ENCODE measurements around the gene PPIL3.
"Not testable (repeated sequence)": the region's sequence is repeated elsewhere in the genome, so short reads cannot be mapped to it uniquely, and the experiment has no call there.

The PPIL3 gene

GRCh38 chr2:200901459-200902072, 12.7 kb upstream of the PPIL3 start:
- H3K27me3 ChIP-seq (ENCODE audit: low read depth, low read length), result no peaks in the 10 kb centered on the region
- no peak overlapping the region for H3K27ac ChIP-seq (ENCODE audit: low read length)
- no peak overlapping the region for H3K4me2 ChIP-seq (ENCODE audit: low read length)
- H2AFZ ChIP-seq (ENCODE audit: low read depth, low read length), result no peak overlapping the region
- TF ChIP-seq EZH2phosphoT487 (IDR thresholded peaks at IDR 0.05; ENCODE audit: low read depth) (no peak), CTCF (IDR thresholded peaks at IDR 0.05; ENCODE audit: low read depth, low read length) (peak; percentile 86)
- H3K9me3 ChIP-seq (ENCODE audit: insufficient read depth, low read length), result no peaks in the 10 kb centered on the region
- no peaks in the 10 kb centered on the region for H3K79me2 ChIP-seq (ENCODE audit: low read length)
- H3K9ac ChIP-seq (ENCODE audit: low read length), result no peak overlapping the region
- H3K4me3 ChIP-seq (ENCODE audit: low read length), result no peak overlapping the region
- peaks cover 63% of the 10 kb centered on the region for H3K36me3 ChIP-seq (replicated peaks; ENCODE audit: low read depth, low read length)
- H4K20me1 ChIP-seq (ENCODE audit: insufficient read depth, low read length), result no peaks in the 10 kb centered on the region
- H3K4me1 ChIP-seq (ENCODE audit: low read length), result no peaks in the 10 kb centered on the region

GRCh38 chr2:200899482-200899881, 10.6 kb upstream of the PPIL3 start:
- Histone ChIP-seq H2AFZ (ENCODE audit: low read depth, low read length) (no peak overlapping the region), H3K9ac (ENCODE audit: low read length) (no peak overlapping the region), H3K4me2 (ENCODE audit: low read length) (no peak overlapping the region), H4K20me1 (ENCODE audit: insufficient read depth, low read length) (no peaks in the 10 kb centered on the region), H3K4me1 (ENCODE audit: low read length) (no peaks in the 10 kb centered on the region), H3K9me3 (ENCODE audit: insufficient read depth, low read length) (no peaks in the 10 kb centered on the region), H3K27me3 (ENCODE audit: low read depth, low read length) (no peaks in the 10 kb centered on the region), H3K27ac (ENCODE audit: low read length) (no peak overlapping the region), H3K36me3 (replicated peaks; ENCODE audit: low read depth, low read length) (peaks cover 75% of the 10 kb centered on the region), H3K79me2 (ENCODE audit: low read length) (no peaks in the 10 kb centered on the region), H3K4me3 (ENCODE audit: low read length) (no peak overlapping the region)
- TF ChIP-seq CTCF (IDR thresholded peaks at IDR 0.05; ENCODE audit: low read depth, low read length) (no peak), EZH2phosphoT487 (IDR thresholded peaks at IDR 0.05; ENCODE audit: low read depth) (no peak)

GRCh38 chr2:200881715-200882249, 7.1 kb downstream of the PPIL3 start:
- H3K9me3 ChIP-seq (ENCODE audit: insufficient read depth, low read length); H3K27ac ChIP-seq (ENCODE audit: low read length); H3K27me3 ChIP-seq (ENCODE audit: low read depth, low read length); H2AFZ ChIP-seq (ENCODE audit: low read depth, low read length); H3K4me1 ChIP-seq (ENCODE audit: low read length); H3K9ac ChIP-seq (ENCODE audit: low read length); H4K20me1 ChIP-seq (ENCODE audit: insufficient read depth, low read length); H3K4me2 ChIP-seq (ENCODE audit: low read length); H3K4me3 ChIP-seq (ENCODE audit: low read length); H3K79me2 ChIP-seq (ENCODE audit: low read length): not testable (repeated sequence)
- H3K36me3 ChIP-seq (replicated peaks; ENCODE audit: low read depth, low read length), result peaks cover 32% of the 10 kb centered on the region

- TF ChIP-seq CTCF (IDR thresholded peaks at IDR 0.05; ENCODE audit: low read depth, low read length) (no peak), EZH2phosphoT487 (IDR thresholded peaks at IDR 0.05; ENCODE audit: low read depth) (no peak)
- no peaks in the 10 kb centered on the region for H4K20me1 ChIP-seq (ENCODE audit: insufficient read depth, low read length)
- H3K4me1 ChIP-seq (ENCODE audit: low read length), result no peaks in the 10 kb centered on the region
- H3K79me2 ChIP-seq (ENCODE audit: low read length), result no peaks in the 10 kb centered on the region
- no peak overlapping the region for H2AFZ ChIP-seq (ENCODE audit: low read depth, low read length)
- no peaks in the 10 kb centered on the region for H3K27me3 ChIP-seq (ENCODE audit: low read depth, low read length)
- H3K9me3 ChIP-seq (ENCODE audit: insufficient read depth, low read length), result no peaks in the 10 kb centered on the region
- H3K36me3 ChIP-seq (replicated peaks; ENCODE audit: low read depth, low read length), result peaks cover 36% of the 10 kb centered on the region
- no peak overlapping the region for H3K27ac ChIP-seq (ENCODE audit: low read length)
- H3K4me3 ChIP-seq (ENCODE audit: low read length), result no peak overlapping the region
- H3K9ac ChIP-seq (ENCODE audit: low read length), result no peak overlapping the region
- no peak overlapping the region for H3K4me2 ChIP-seq (ENCODE audit: low read length)
These were observed 10.5 kb downstream of the PPIL3 start for GRCh38 chr2:200878289-200878880.

Measured in OCI-LY3 (cell line).